Thoracic aorta (tissue), 2 donors: Measurements from ENCODE around the gene FAM107B. TPM values are rescaled to one million over a fixed set of nuclear protein-coding genes. Genes with fewer than 3 reads are reported as not detected.

Experiments used
- ATAC-seq: fragments of 150-250 bp; one replicate; pipeline ENCODE4 v1.8.0; 2017; ENCODE audit warnings: low read depth; ENCODE audit not compliant: insufficient number of reproducible peaks, low FRiP score
- DNase-seq: peaks from one replicate; pipeline ENCODE4 v3.0.0-alpha.2; 2020; ENCODE audit warnings: low spot score
- H3K27ac ChIP-seq, 2 donors: fragments of 200-600 bp; sonication (generic); 1 replicate in 1 of 2; 2 replicates in 1 of 2; pipeline ENCODE4 v1.5.1; 2016; ENCODE audit warnings: mild to moderate bottlenecking in 2 of 2, moderate library complexity in 2 of 2
- H3K27me3 ChIP-seq: fragments of 200-600 bp; sonication (generic); replicated peaks from 2 replicates; pipeline ENCODE4 v1.6.0; 2016; ENCODE audit warnings: mild to moderate bottlenecking; ENCODE audit not compliant: insufficient read depth
- H3K36me3 ChIP-seq: fragments of 200-600 bp; sonication (generic); one replicate; pipeline ENCODE4 v1.5.1; 2016
- H3K4me1 ChIP-seq, 2 donors: fragments of 200-600 bp; sonication (generic); 1 replicate in 1 of 2; 2 replicates in 1 of 2; pipeline versions ENCODE4 v1.5.1 to v1.6.0; 2016; ENCODE audit warnings: low read depth in 2 of 2, mild to moderate bottlenecking in 1 of 2; ENCODE audit not compliant: control insufficient read depth in 1 of 2
- H3K4me3 ChIP-seq: fragments of 200-600 bp; sonication (generic); 2 replicates; pipeline ENCODE4 v1.5.1; 2016; ENCODE audit warnings: mild to moderate bottlenecking
- H3K9me3 ChIP-seq: fragments of 200-600 bp; sonication (generic); 2 replicates; pipeline ENCODE4 v1.5.1; 2016
- CTCF ChIP-seq: fragments of 200-600 bp; sonication (generic); IDR thresholded peaks from one replicate; pipeline ENCODE4 v1.5.1; 2019; ENCODE audit warnings: antibody characterized with exemption
- total RNA-seq, 2 donors: library from RNA; depleted of rRNA; stranded (reverse); fragments of >200 nt; gene quantifications; one replicate each; pipeline versions ENCODE4 v1.1.0 to v1.2.3, GENCODE V29; 2016

The FAM107B gene
- total RNA-seq, 2 donors from 2014 or later = 33.6 to 50.6 TPM

- no peak for ATAC-seq
- Histone ChIP-seq H3K27ac (no peak overlapping the region), H3K9me3 (no peaks in the 10 kb centered on the region), H3K27me3 (no peaks in the 10 kb centered on the region), H3K4me3 (no peak overlapping the region), H3K36me3 (no peaks in the 10 kb centered on the region), H3K4me1 (peaks cover 0 to 10% of the 10 kb centered on the region in 2 donors)
- TF ChIP-seq CTCF = no peak
- DNase-seq = no peak
Measured at GRCh38 chr10:14625765-14626525, 148.8 kb downstream of the FAM107B start.

GRCh38 chr10:14625192-14625631, 149.5 kb downstream of the FAM107B start:
- H3K9me3 ChIP-seq = no peaks in the 10 kb centered on the region
- H3K4me1 ChIP-seq = peaks cover 0 to 10% of the 10 kb centered on the region in 2 donors
- H3K27ac ChIP-seq = no peak overlapping the region
- no peaks in the 10 kb centered on the region for H3K36me3 ChIP-seq
- no peak for ATAC-seq
- TF ChIP-seq CTCF = no peak
- H3K4me3 ChIP-seq = no peak overlapping the region
- no peaks in the 10 kb centered on the region for H3K27me3 ChIP-seq
- DNase-seq = no peak

GRCh38 chr10:14624600-14624999, 150.1 kb downstream of the FAM107B start:
- Histone ChIP-seq H3K27me3 (no peaks in the 10 kb centered on the region), H3K36me3 (no peaks in the 10 kb centered on the region), H3K4me3 (no peak overlapping the region), H3K27ac (no peak overlapping the region), H3K4me1 (peaks cover 0 to 10% of the 10 kb centered on the region in 2 donors), H3K9me3 (no peaks in the 10 kb centered on the region)
- no peak for TF ChIP-seq CTCF
- ATAC-seq (no peak), DNase-seq (no peak)

- Histone ChIP-seq H3K4me1 (peaks cover 0 to 10% of the 10 kb centered on the region in 2 donors), H3K27ac (no peak overlapping the region), H3K9me3 (no peaks in the 10 kb centered on the region), H3K27me3 (no peaks in the 10 kb centered on the region), H3K36me3 (no peaks in the 10 kb centered on the region), H3K4me3 (no peak overlapping the region)
- DNase-seq (no peak), ATAC-seq (no peak)
- no peak for TF ChIP-seq CTCF
Measured at GRCh38 chr10:14623931-14624330, 150.8 kb downstream of the FAM107B start.

- DNase-seq (no peak), ATAC-seq (no peak)
- H3K27me3 ChIP-seq = no peaks in the 10 kb centered on the region
- TF ChIP-seq CTCF = no peak
- no peak overlapping the region for H3K27ac ChIP-seq
- no peak overlapping the region for H3K4me3 ChIP-seq
- peaks cover 0 to 10% of the 10 kb centered on the region in 2 donors for H3K4me1 ChIP-seq
- H3K9me3 ChIP-seq = no peaks in the 10 kb centered on the region
- H3K36me3 ChIP-seq = no peaks in the 10 kb centered on the region
Measured at GRCh38 chr10:14621037-14621436, 153.7 kb downstream of the FAM107B start.
